HG03045 (cell line): ENCODE data around the gene ATP5F1C.
A peak's percentile ranks its signal among the peaks of the same experiment; 100 is the strongest.
"Not testable (repeated sequence)": the region's sequence is repeated elsewhere in the genome, so short reads cannot be mapped to it uniquely, and the experiment has no call there.

ENCODE experiments used
- ATAC-seq: cut with Tn5 transposase; IDR thresholded peaks from one replicate; pipeline ENCODE4 v1.9.1; 2021; ENCODE audit warnings: mild to moderate bottlenecking, moderate library complexity; ENCODE audit not compliant: unreplicated experiment

Gene ATP5F1C

GRCh38 chr10:7787857-7788638 lies at the start of gene ATP5F1C, which contains the start of gene KIN:
TSS of gene ATP5F1C (plus strand) at chr10:7788177. CDS start at chr10:7788208, 31 bp downstream.
TSS of gene KIN (minus strand) at chr10:7787993. CDS start at chr10:7787933, 60 bp downstream.
- ATAC-seq = peak; percentile 97

GRCh38 chr10:7738536-7739407 lies 49.2 kb upstream of the ATP5F1C start:
- no peak for ATAC-seq

- no peak for ATAC-seq
Measured at GRCh38 chr10:7744307-7744706, 43.7 kb upstream of the ATP5F1C start.

GRCh38 chr10:7748637-7749036 lies 39.3 kb upstream of the ATP5F1C start:
- ATAC-seq = not testable (repeated sequence)

- ATAC-seq = no peak
Measured at GRCh38 chr10:7750222-7750621, 37.8 kb upstream of the ATP5F1C start.

GRCh38 chr10:7752251-7752650 lies 35.7 kb upstream of the ATP5F1C start:
- ATAC-seq = no peak

- no peak for ATAC-seq
Measured at GRCh38 chr10:7755103-7755502, 32.9 kb upstream of the ATP5F1C start.

GRCh38 chr10:7756360-7756992 lies 31.5 kb upstream of the ATP5F1C start:
- no peak for ATAC-seq

- no peak for ATAC-seq
Measured at GRCh38 chr10:7763929-7764328, 24.0 kb upstream of the ATP5F1C start.

- ATAC-seq = no peak
Measured at GRCh38 chr10:7766241-7766640, 21.7 kb upstream of the ATP5F1C start.

- ATAC-seq = no peak
Measured at GRCh38 chr10:7767209-7767608, 20.8 kb upstream of the ATP5F1C start.

- ATAC-seq = no peak
Measured at GRCh38 chr10:7768417-7768816, 19.6 kb upstream of the ATP5F1C start.

- no peak for ATAC-seq
Measured at GRCh38 chr10:7773845-7774801, 13.9 kb upstream of the ATP5F1C start.

GRCh38 chr10:7776777-7777176 lies 11.2 kb upstream of the ATP5F1C start:
- ATAC-seq = no peak

GRCh38 chr10:7782194-7782593 lies 5.8 kb upstream of the ATP5F1C start:
- ATAC-seq = not testable (repeated sequence)

- ATAC-seq = no peak
Measured at GRCh38 chr10:7786430-7786829, 1.5 kb upstream of the ATP5F1C start.

GRCh38 chr10:7787150-7787856 lies 674 bp upstream of the ATP5F1C start:
- ATAC-seq = peak; percentile 16

GRCh38 chr10:7788639-7789286 lies 786 bp downstream of the ATP5F1C start:
- ATAC-seq = peak; percentile 6

- no peak for ATAC-seq
Measured at GRCh38 chr10:7789390-7789789, 1.4 kb downstream of the ATP5F1C start.
